ENCODE data around the gene CABLES1.

GRCh38 chr18:23144640-23145039 is 9.4 kb downstream of the CABLES1 start:
- TF ChIP-seq EP300 (IDR thresholded peaks at IDR 0.05), result no peak
- no peak for TF ChIP-seq CTCF (IDR thresholded peaks at IDR 0.05)

Measured in gastroesophageal sphincter (tissue), 3 donors.